K562 (cell line): ENCODE data around the gene LAMB4. TPM values are rescaled to one million over a fixed set of nuclear protein-coding genes. Genes with fewer than 3 reads are reported as not detected.

Experiments used
- ATAC-seq: fragments of 200-7000 bp; cut with Tn5 transposase; 3 replicates; pipeline ENCODE4 v1.9.1; 2020; ENCODE audit warnings: moderate library complexity
- BruUV-seq: library from RNA; stranded (reverse); fragments of 400-500 nt; replicated peaks from 2 replicates; lab custom pipeline; 2021; lab: Mats Ljungman, UMichigan
- CTCF ChIA-PET: fragments of 300-600 bp; formaldehyde crosslinking; extraction: SDS; loops from one replicate; lab custom pipeline; 2021; ENCODE audit warnings: low intra/inter-chr PET ratio; lab: Yijun Ruan, JAX
- POLR2A ChIA-PET: fragments of 300-600, 350-650 bp; sonication (Branson Sonifier 250); formaldehyde crosslinking; extraction: SDS; loops from one replicate; lab custom pipeline; 2021; ENCODE audit warnings: antibody characterized with exemption, inconsistent platforms; lab: Yijun Ruan, JAX
- DNase-seq, 4 experiments: peaks; one replicate each; pipeline versions ENCODE4 v3.0.0 to v3.0.0-alpha.2; 2011 to 2018; ENCODE audit warnings: low spot score in 3 of 4, mixed read lengths in 3 of 4; ENCODE audit errors: extremely low read depth in 1 of 4
- FAIRE-seq: peaks from 2 replicates; lab custom pipeline; 2011; peaks lifted over from hg19 to GRCh38; lab: Jason Lieb, UNC
- H2AFZ ChIP-seq: 2 replicates; pipeline ENCODE4 v1.6.0; 2011; ENCODE audit warnings: low read depth, low read length, control low read depth, inconsistent platforms
- H3K27ac ChIP-seq: fragments of 200-600 bp; 3 replicates; pipeline ENCODE4 v1.8.0; 2011; ENCODE audit warnings: low read depth, mild to moderate bottlenecking, control low read depth, inconsistent platforms, low read length, moderate library complexity, mixed read lengths; ENCODE audit errors: extremely low read depth
- H3K27me3 ChIP-seq, 2 experiments: fragments of 300-600 bp in 1 of 2; 2 replicates in 1 of 2; 3 replicates in 1 of 2; pipeline versions ENCODE4 v1.6.0 to v1.8.0; 2011; ENCODE audit warnings: inconsistent platforms in 2 of 2, low read length in 2 of 2, mild to moderate bottlenecking in 1 of 2, mixed read lengths in 1 of 2, moderate library complexity in 1 of 2; ENCODE audit not compliant: control insufficient read depth in 2 of 2, insufficient read depth in 2 of 2
- H3K36me3 ChIP-seq: fragments of 300-600 bp; 3 replicates; pipeline ENCODE4 v1.8.0; 2011; ENCODE audit warnings: mild to moderate bottlenecking, low read length, inconsistent platforms; ENCODE audit not compliant: control insufficient read depth, insufficient read depth
- H3K4me1 ChIP-seq, 2 experiments: fragments of 200-600 bp in 1 of 2; replicated peaks in 1 of 2; 2 replicates in 1 of 2; 3 replicates in 1 of 2; pipeline versions ENCODE4 v1.5.1 to v1.8.0; 2011; ENCODE audit warnings: inconsistent platforms in 2 of 2, low read length in 2 of 2, mild to moderate bottlenecking in 1 of 2, mixed read lengths in 1 of 2, moderate library complexity in 1 of 2; ENCODE audit not compliant: control insufficient read depth in 2 of 2, insufficient read depth in 2 of 2
- H3K4me2 ChIP-seq: 2 replicates; pipeline ENCODE4 v1.6.1; 2011; ENCODE audit warnings: low read length, control low read depth, inconsistent platforms, mixed read lengths; ENCODE audit not compliant: insufficient read depth
- H3K4me3 ChIP-seq: fragments of 200-600 bp; sonication (generic), shearing (Covaris generic); 2 replicates; pipeline ENCODE4 v1.5.1; 2016; ENCODE audit warnings: control low read depth, inconsistent platforms
- H3K79me2 ChIP-seq: fragments of 200-600 bp; 3 replicates; pipeline ENCODE4 v1.8.0; 2011; ENCODE audit warnings: low read length, inconsistent platforms; ENCODE audit not compliant: control insufficient read depth, insufficient read depth
- H3K9ac ChIP-seq, 2 experiments: 2 replicates each; pipeline versions ENCODE4 v1.6.0 to v1.6.1; 2011; ENCODE audit warnings: low read depth in 2 of 2, low read length in 2 of 2, control low read depth in 1 of 2, inconsistent platforms in 1 of 2, mild to moderate bottlenecking in 1 of 2, mixed read lengths in 1 of 2; ENCODE audit not compliant: insufficient read depth in 1 of 2
- H3K9me1 ChIP-seq: one replicate; pipeline ENCODE4 v1.6.0; 2011; ENCODE audit warnings: inconsistent platforms, mild to moderate bottlenecking, low read length, moderate library complexity; ENCODE audit not compliant: control insufficient read depth, insufficient read depth
- H3K9me3 ChIP-seq: replicated peaks from 2 replicates; pipeline ENCODE4 v1.5.1; 2011; ENCODE audit warnings: low read depth, low read length, inconsistent platforms; ENCODE audit not compliant: control insufficient read depth, insufficient read depth
- H4K20me1 ChIP-seq: replicated peaks from 2 replicates; pipeline ENCODE4 v1.6.1; 2011; ENCODE audit warnings: low read length, inconsistent platforms, mixed read lengths; ENCODE audit not compliant: control insufficient read depth, insufficient read depth
- ARNT ChIP-seq, 2 experiments: fragments of 450-650 bp; IDR thresholded peaks; 2 replicates each; pipeline ENCODE4 v1.6.1; 2016; ENCODE audit warnings: mild to moderate bottlenecking in 1 of 2
- BDP1 ChIP-seq: IDR thresholded peaks from 3 replicates; pipeline ENCODE4 v1.6.1; 2011; ENCODE audit not compliant: insufficient read length, insufficient read depth
- CCAR2 ChIP-seq: fragments of 200-400 bp; formaldehyde crosslinking; IDR thresholded peaks from 2 replicates; pipeline ENCODE4 v1.6.1; 2017; ENCODE audit warnings: mild to moderate bottlenecking, low read depth, low read length
- EGR1 ChIP-seq: fragments of 450-650 bp; conservative IDR thresholded peaks from 2 replicates; pipeline ENCODE4 v1.6.1; 2017; ENCODE audit warnings: mild to moderate bottlenecking
- ETV5 ChIP-seq: sonication (generic); formaldehyde crosslinking; IDR thresholded peaks from 2 replicates; pipeline ENCODE4 v1.4.0; 2020; ENCODE audit warnings: low read depth, mild to moderate bottlenecking, missing genetic modification reagents
- NFATC3 ChIP-seq: fragments of 450-650 bp; IDR thresholded peaks from 2 replicates; pipeline ENCODE4 v1.6.1; 2017; ENCODE audit warnings: mild to moderate bottlenecking
- NONO ChIP-seq, 2 experiments: fragments of 200-400 bp in 1 of 2; fragments of 450-650 bp in 1 of 2; formaldehyde crosslinking in 1 of 2; IDR thresholded peaks; 2 replicates each; pipeline ENCODE4 v1.6.1; 2017; ENCODE audit warnings: low read depth in 2 of 2, mild to moderate bottlenecking in 2 of 2, moderate library complexity in 2 of 2, low read length in 1 of 2
- TEAD2 ChIP-seq: fragments of 450-650 bp; IDR thresholded peaks from 2 replicates; pipeline ENCODE4 v1.6.1; 2016; ENCODE audit warnings: missing genetic modification characterization, control low read depth, missing compliant biosample characterization
- WGBS: fragments of 100-300 bp; shearing (Covaris generic); methylation state at CpG from one replicate; pipeline ENCODE4 v1.1.6; 2016; ENCODE audit warnings: low coverage, mixed read lengths; ENCODE audit not compliant: insufficient coverage; ENCODE audit errors: missing lambda C conversion rate; 5-methylcytosine and 5-hydroxymethylcytosine counted together
- in situ Hi-C: fragments of 300-500 bp; cut with MboI; formaldehyde crosslinking; loops from 4 replicates; pipeline ENCODE4 v1.15.0; 2018; ENCODE audit warnings: inconsistent platforms, mixed read lengths
- intact Hi-C: fragments of 100-400 bp; cut with micrococcal nuclease; formaldehyde crosslinking; loops from 2 replicates; pipeline ENCODE4 v1.14.2; 2022
- polyA plus RNA-seq, 8 experiments: library from polyadenylated mRNA; depleted of rRNA in 4 of 8; stranded (reverse) in 5 of 8; unstranded in 3 of 8; fragments of >200 nt; fragmentation: Nextera tagmentation in 2 of 8; fragmentation: Illumina TruSeq in 1 of 8; extraction: Ambion mirVana in 2 of 8; extraction: Trizol in 1 of 8; gene quantifications; 2 replicates each; pipeline versions ENCODE4 v1.2.1 to v1.2.3, GENCODE V29; 2011 to 2014; ENCODE audit warnings: inconsistent platforms in 1 of 8, missing spikeins in 1 of 8
- total RNA-seq, 7 experiments: library from RNA; depleted of rRNA in 6 of 7; stranded (reverse); fragments of >200 nt in 6 of 7; fragmentation: Illumina TruSeq in 2 of 7; extraction: Trizol in 2 of 7; gene quantifications; 2 replicates each; pipeline versions ENCODE4 v1.2.1 to v1.2.3, GENCODE V29; 2011 to 2021; ENCODE audit warnings: low replicate concordance in 1 of 7
- TF ChIP-seq, protein P1 (sequence below): fragments of 250-450 bp; sonication (Bioruptor Pico); IDR thresholded peaks from 2 replicates; pipeline ENCODE4 v1.5.0; 2021
- TF ChIP-seq, protein P2 (sequence below): sonication (generic); formaldehyde crosslinking; IDR thresholded peaks from 2 replicates; pipeline ENCODE4 v1.8.0; 2022; ENCODE audit warnings: missing genetic modification reagents, mild to moderate bottlenecking, moderate library complexity, borderline replicate concordance
- TF ChIP-seq, protein P3 (sequence below), 2 experiments: fragments of 450-650 bp; formaldehyde crosslinking in 1 of 2; IDR thresholded peaks; 2 replicates each; pipeline versions ENCODE4 v1.4.0 to v1.6.1; 2014 to 2020; ENCODE audit warnings: mild to moderate bottlenecking in 2 of 2, borderline replicate concordance in 1 of 2, low read depth in 1 of 2

Gene LAMB4
- total and polyA plus RNA-seq, 9 of the 15 experiments (the other 6 are each of a cell fraction or from before 2014, with no cell fraction given), result 0.06 to 0.13 (median 0.07) TPM; not detected in 6

DNA sequence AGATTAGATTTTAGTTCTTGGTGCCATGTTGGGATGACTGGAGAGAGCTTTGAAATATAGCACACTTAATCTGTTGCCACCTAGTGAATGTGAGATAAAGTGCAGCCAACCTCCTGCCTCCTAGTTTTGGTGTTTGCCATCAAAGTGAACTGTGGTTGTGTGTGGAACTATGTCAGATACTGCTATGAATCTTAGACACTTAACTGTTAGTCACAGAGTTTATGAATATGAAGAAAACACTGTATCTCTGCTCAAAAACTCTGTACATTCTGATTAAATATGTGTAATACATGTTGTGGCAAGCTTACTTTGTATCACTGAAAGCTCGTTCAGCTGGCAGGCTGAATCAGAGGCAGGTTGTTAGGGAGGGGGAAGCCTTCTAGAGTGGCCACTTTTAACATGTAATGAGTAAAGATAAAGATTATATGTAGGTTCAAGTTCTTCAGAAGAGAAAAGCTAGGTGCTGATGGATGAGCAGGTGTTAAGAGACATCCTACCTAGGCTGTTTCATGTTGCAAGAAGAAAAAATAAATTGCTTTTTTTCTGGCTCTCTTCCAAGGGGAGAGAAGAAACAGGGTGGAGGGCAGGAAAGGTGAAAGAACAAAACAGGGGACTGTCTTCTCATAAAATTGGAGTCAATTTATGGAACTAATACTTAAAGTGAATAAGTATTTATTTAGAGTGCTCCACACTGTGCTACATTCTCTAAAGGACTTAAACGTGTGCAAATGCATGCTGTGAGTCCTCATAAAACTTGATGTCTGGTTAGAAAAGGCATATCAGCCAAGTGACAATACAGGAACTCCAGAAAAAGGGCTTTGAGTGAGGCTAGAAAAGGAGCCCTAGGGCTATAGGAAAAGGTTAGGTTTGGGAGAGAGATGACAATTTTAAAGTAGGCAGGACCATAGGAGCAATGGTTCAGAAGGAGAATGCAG, 113.1 kb downstream of the LAMB4 start:
- Histone ChIP-seq H3K79me2 (no peaks in the 10 kb centered on the region), H3K4me3 (no peak overlapping the region), H3K4me1 (peaks cover 5 to 24% of the 10 kb centered on the region in 2 experiments), H4K20me1 (no peaks in the 10 kb centered on the region), H3K4me2 (no peak overlapping the region), H3K9ac (no peak overlapping the region), H3K9me3 (no peaks in the 10 kb centered on the region), H3K27ac (no peak overlapping the region), H3K27me3 (no peaks in the 10 kb centered on the region; a peak in 1 of 5 replicates), H2AFZ (no peak overlapping the region; the same call in 1 of the 2 replicates), H3K9me1 (no peaks in the 10 kb centered on the region), H3K36me3 (no peaks in the 10 kb centered on the region)
- CTCF ChIA-PET, result no interaction called here
- intact Hi-C loops (loop anchor here (5.0 kb wide), 1 partner anchor 100 kb away; no protein-coding TSS in a partner anchor), in situ Hi-C loops (no loop called here)
- peak in 2 of 4 experiments; percentile 45 for DNase-seq
- peak; percentile 60 for FAIRE-seq
- WGBS, result 22% methylated on average over 2 of the region's 2 CpGs
- POLR2A ChIA-PET, result interaction anchor here (0.6 to 1.4 kb wide), 6 partner anchors 12 to 324 kb away, joined by 3 to 6 read pairs (median 3); no protein-coding TSS in a partner anchor
- peak; percentile 68 for ATAC-seq
- BruUV-seq, result no TSS peak
- no peak for TF ChIP-seq TEAD2 (tag)
- TF ChIP-seq ARNT (IDR thresholded peaks at IDR 0.05), result no peak
- TF ChIP-seq, protein P1, sequence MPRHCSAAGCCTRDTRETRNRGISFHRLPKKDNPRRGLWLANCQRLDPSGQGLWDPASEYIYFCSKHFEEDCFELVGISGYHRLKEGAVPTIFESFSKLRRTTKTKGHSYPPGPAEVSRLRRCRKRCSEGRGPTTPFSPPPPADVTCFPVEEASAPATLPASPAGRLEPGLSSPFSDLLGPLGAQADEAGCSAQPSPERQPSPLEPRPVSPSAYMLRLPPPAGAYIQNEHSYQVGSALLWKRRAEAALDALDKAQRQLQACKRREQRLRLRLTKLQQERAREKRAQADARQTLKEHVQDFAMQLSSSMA (CRISPR knock-in tag), result no peak
- TF ChIP-seq NONO (IDR thresholded peaks at IDR 0.05; ENCODE audit: low read depth in 2 of 2, low read length in 1 of 2), result no peak
- TF ChIP-seq, protein P2, sequence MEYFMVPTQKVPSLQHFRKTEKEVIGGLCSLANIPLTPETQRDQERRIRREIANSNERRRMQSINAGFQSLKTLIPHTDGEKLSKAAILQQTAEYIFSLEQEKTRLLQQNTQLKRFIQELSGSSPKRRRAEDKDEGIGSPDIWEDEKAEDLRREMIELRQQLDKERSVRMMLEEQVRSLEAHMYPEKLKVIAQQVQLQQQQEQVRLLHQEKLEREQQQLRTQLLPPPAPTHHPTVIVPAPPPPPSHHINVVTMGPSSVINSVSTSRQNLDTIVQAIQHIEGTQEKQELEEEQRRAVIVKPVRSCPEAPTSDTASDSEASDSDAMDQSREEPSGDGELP (CRISPR knock-in tag), result no peak
- TF ChIP-seq, protein P3, sequence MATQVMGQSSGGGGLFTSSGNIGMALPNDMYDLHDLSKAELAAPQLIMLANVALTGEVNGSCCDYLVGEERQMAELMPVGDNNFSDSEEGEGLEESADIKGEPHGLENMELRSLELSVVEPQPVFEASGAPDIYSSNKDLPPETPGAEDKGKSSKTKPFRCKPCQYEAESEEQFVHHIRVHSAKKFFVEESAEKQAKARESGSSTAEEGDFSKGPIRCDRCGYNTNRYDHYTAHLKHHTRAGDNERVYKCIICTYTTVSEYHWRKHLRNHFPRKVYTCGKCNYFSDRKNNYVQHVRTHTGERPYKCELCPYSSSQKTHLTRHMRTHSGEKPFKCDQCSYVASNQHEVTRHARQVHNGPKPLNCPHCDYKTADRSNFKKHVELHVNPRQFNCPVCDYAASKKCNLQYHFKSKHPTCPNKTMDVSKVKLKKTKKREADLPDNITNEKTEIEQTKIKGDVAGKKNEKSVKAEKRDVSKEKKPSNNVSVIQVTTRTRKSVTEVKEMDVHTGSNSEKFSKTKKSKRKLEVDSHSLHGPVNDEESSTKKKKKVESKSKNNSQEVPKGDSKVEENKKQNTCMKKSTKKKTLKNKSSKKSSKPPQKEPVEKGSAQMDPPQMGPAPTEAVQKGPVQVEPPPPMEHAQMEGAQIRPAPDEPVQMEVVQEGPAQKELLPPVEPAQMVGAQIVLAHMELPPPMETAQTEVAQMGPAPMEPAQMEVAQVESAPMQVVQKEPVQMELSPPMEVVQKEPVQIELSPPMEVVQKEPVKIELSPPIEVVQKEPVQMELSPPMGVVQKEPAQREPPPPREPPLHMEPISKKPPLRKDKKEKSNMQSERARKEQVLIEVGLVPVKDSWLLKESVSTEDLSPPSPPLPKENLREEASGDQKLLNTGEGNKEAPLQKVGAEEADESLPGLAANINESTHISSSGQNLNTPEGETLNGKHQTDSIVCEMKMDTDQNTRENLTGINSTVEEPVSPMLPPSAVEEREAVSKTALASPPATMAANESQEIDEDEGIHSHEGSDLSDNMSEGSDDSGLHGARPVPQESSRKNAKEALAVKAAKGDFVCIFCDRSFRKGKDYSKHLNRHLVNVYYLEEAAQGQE (IDR thresholded peaks at IDR 0.05; ENCODE audit: borderline replicate concordance), result peak; percentile 29; the same call in 1 of the 2 replicates
- TF ChIP-seq, protein P3 (CRISPR knock-in tag; IDR thresholded peaks at IDR 0.05; ENCODE audit: low read depth), result no peak
- TF ChIP-seq BDP1, result no peak
- TF ChIP-seq CCAR2, result no peak
- TF ChIP-seq ETV5 (CRISPR knock-in tag), result no peak
- TF ChIP-seq EGR1, result no peak
- TF ChIP-seq NFATC3, result no peak
